SH-SY5Y (cell line): ENCODE measurements around the gene RHOC.

Experiments
- GATA2 ChIP-seq: IDR thresholded peaks from 2 replicates; pipeline ENCODE4 v1.6.1; 2011; ENCODE audit warnings: mild to moderate bottlenecking, low read depth, low read length
- GATA3 ChIP-seq: IDR thresholded peaks from 2 replicates; pipeline ENCODE4 v1.6.1; 2011; ENCODE audit warnings: low read depth, mild to moderate bottlenecking, low read length, moderate library complexity

DNA sequence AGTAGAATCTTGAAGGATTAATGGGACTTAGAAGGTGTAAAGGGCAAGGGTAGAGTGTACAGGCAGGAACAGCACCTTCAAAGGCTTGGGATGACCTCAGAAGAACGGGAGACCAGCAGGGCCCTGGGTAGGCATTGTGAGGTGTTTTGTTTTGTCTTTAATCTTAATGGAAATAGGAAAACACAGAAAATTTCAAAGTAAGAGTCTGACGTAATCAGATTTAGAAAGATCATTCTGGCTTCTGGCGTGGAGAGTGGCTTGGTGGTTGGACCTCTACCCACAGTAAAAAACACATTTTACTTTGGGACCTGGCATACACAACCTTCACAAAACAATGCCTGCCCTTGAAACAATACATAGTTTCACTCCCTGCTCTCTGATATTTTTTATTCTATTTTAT is 28.3 kb downstream of the RHOC start:
- TF ChIP-seq GATA2 (no peak), GATA3 (no peak)
